ENCODE data around the gene FOXO1. TPM values are rescaled to one million over a fixed set of nuclear protein-coding genes. Genes with fewer than 3 reads are reported as not detected.

FOXO1 gene
- total and polyA plus RNA-seq, 9 of the 15 experiments (the other 6 are each of a cell fraction or from before 2014, with no cell fraction given): 0.04 to 0.73 (median 0.20) TPM

DNA sequence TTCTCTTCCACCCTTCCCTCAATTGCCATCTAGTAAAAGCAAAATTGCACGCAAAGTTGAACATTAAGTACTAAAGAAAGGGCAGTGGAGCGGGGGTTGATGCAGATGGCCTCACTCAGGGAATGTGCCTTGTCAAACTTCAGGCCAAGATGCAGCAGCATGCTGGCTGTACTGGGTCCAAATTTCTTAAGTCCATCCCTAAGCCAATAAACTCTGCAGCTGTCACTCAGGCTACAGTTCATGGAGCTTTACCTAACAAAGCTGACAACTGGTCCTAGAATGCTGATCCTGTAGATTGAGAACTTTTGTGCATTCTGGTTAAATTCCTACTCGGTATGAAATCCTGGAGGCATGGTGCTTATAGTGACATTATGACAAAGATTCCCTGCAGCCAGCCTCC, 88.4 kb downstream of the FOXO1 start:
- Histone ChIP-seq H3K9me1 (ENCODE audit: control insufficient read depth, insufficient read depth, low read length) (no peaks in the 10 kb centered on the region), H4K20me1 (replicated peaks; ENCODE audit: control insufficient read depth, insufficient read depth, low read length) (no peaks in the 10 kb centered on the region), H3K36me3 (ENCODE audit: control insufficient read depth, insufficient read depth, low read length) (no peaks in the 10 kb centered on the region), H3K4me3 (no peak overlapping the region), H3K9me3 (replicated peaks; ENCODE audit: control insufficient read depth, insufficient read depth, low read depth, low read length) (no peaks in the 10 kb centered on the region), H3K27me3 (ENCODE audit: control insufficient read depth in 2 of 2, insufficient read depth in 2 of 2, low read length in 2 of 2) (peaks cover 0 to 3% of the 10 kb centered on the region in 2 experiments; a peak in 1 of 5 replicates), H3K27ac (ENCODE audit: extremely low read depth, low read depth, low read length) (no peak overlapping the region), H3K4me2 (ENCODE audit: insufficient read depth, low read length) (no peak overlapping the region), H3K79me2 (ENCODE audit: control insufficient read depth, insufficient read depth, low read length) (no peaks in the 10 kb centered on the region), H3K4me1 (replicated peaks in 1 of 2; ENCODE audit: control insufficient read depth in 2 of 2, insufficient read depth in 2 of 2, low read length in 2 of 2) (no peaks in the 10 kb centered on the region), H2AFZ (ENCODE audit: low read depth, low read length) (no peak overlapping the region), H3K9ac (ENCODE audit: insufficient read depth in 1 of 2, low read depth in 2 of 2, low read length in 2 of 2) (no peak overlapping the region)
- no TSS peak for BruUV-seq (replicated peaks)
- 0% methylated on average over 3 of the region's 3 CpGs for WGBS (ENCODE audit: insufficient coverage, low coverage, missing lambda C conversion rate)
- FAIRE-seq (no peak), ATAC-seq (no peak), DNase-seq (ENCODE audit: extremely low read depth in 1 of 4, low spot score in 3 of 4) (no peak)
- intact Hi-C loops (cut with micrococcal nuclease) (no loop called here), in situ Hi-C loops (cut with MboI) (no loop called here)
- POLR2A ChIA-PET: no interaction called here
- CTCF ChIA-PET (ENCODE audit: low intra/inter-chr PET ratio): no interaction called here
- TF ChIP-seq POLR3A (IDR thresholded peaks at IDR 0.05; ENCODE audit: borderline replicate concordance, extremely low read depth, insufficient read depth, insufficient read length): no peak
- TF ChIP-seq MYNN (IDR thresholded peaks at IDR 0.05): no peak
- no peak for TF ChIP-seq MYNN (CRISPR knock-in tag; IDR thresholded peaks at IDR 0.05)
- TF ChIP-seq DPF2 (IDR thresholded peaks at IDR 0.05): no peak
- no peak for TF ChIP-seq ZC3H8 (IDR thresholded peaks at IDR 0.05)
- TF ChIP-seq GTF2E2 (tag; IDR thresholded peaks at IDR 0.05): no peak
- no peak for TF ChIP-seq ZBTB8A (IDR thresholded peaks at IDR 0.05; ENCODE audit: partially characterized antibody)

DNA sequence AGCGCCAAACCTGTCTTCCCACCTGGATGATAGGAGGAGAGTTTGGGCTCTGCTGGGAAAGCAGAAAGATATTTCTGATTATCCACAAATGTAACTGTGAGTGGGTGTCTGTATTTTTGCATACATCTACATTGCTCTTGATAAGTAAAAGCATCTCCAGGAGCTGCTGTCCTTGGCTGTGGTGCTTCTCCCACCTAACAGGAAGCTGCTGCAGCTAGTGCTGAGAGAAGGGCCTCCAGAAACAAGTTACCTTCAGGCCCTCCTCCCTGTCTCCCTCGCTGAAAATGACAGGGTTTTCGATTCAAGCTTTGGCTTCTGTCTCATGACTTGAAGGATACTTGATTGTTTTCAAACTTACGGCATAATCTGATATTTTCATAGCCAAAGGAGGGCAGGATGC, 90.1 kb downstream of the FOXO1 start:
- no peaks in the 10 kb centered on the region for H3K4me1 ChIP-seq (replicated peaks in 1 of 2; ENCODE audit: control insufficient read depth in 2 of 2, insufficient read depth in 2 of 2, low read length in 2 of 2)
- ChIA-PET CTCF (ENCODE audit: low intra/inter-chr PET ratio) (no interaction called here), POLR2A (interaction anchor here (1.2 kb wide), 1 partner anchor 36 kb away, joined by 3 read pairs; no protein-coding TSS in a partner anchor)
- H3K9me1 ChIP-seq (ENCODE audit: control insufficient read depth, insufficient read depth, low read length): no peaks in the 10 kb centered on the region
- H3K9me3 ChIP-seq (replicated peaks; ENCODE audit: control insufficient read depth, insufficient read depth, low read depth, low read length): no peaks in the 10 kb centered on the region
- in situ Hi-C loops (cut with MboI) (no loop called here), intact Hi-C loops (cut with micrococcal nuclease) (no loop called here)
- H3K27me3 ChIP-seq (ENCODE audit: control insufficient read depth in 2 of 2, insufficient read depth in 2 of 2, low read length in 2 of 2): peaks cover 0 to 3% of the 10 kb centered on the region in 2 experiments; a peak in 1 of 5 replicates
- no peak for FAIRE-seq
- H3K4me3 ChIP-seq: no peak overlapping the region
- H3K27ac ChIP-seq (ENCODE audit: extremely low read depth, low read depth, low read length): no peak overlapping the region
- BruUV-seq (replicated peaks): no TSS peak
- TF ChIP-seq CXXC5 (CRISPR knock-in tag; IDR thresholded peaks at IDR 0.05) (no peak), ARHGAP35 (IDR thresholded peaks at IDR 0.05; ENCODE audit: partially characterized antibody) (no peak), ZNF436 (CRISPR knock-in tag; IDR thresholded peaks at IDR 0.05) (no peak), SMAD2 (IDR thresholded peaks at IDR 0.05; ENCODE audit: low read depth, low read length) (no peak)
- TF ChIP-seq, protein P1, sequence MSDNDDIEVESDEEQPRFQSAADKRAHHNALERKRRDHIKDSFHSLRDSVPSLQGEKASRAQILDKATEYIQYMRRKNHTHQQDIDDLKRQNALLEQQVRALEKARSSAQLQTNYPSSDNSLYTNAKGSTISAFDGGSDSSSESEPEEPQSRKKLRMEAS (CRISPR knock-in tag; IDR thresholded peaks at IDR 0.05): no peak
- no peaks in the 10 kb centered on the region for H4K20me1 ChIP-seq (replicated peaks; ENCODE audit: control insufficient read depth, insufficient read depth, low read length)
- no peak overlapping the region for H3K9ac ChIP-seq (ENCODE audit: insufficient read depth in 1 of 2, low read depth in 2 of 2, low read length in 2 of 2)
- DNase-seq (ENCODE audit: extremely low read depth in 1 of 4, low spot score in 3 of 4): no peak
- ATAC-seq: no peak
- H3K36me3 ChIP-seq (ENCODE audit: control insufficient read depth, insufficient read depth, low read length): no peaks in the 10 kb centered on the region
- no peak overlapping the region for H2AFZ ChIP-seq (ENCODE audit: low read depth, low read length)
- WGBS (ENCODE audit: insufficient coverage, low coverage, missing lambda C conversion rate): 0% methylated on average over 3 of the region's 4 CpGs
- no peaks in the 10 kb centered on the region for H3K79me2 ChIP-seq (ENCODE audit: control insufficient read depth, insufficient read depth, low read length)
- H3K4me2 ChIP-seq (ENCODE audit: insufficient read depth, low read length): no peak overlapping the region
